NCI-H446 (cell line): ENCODE data around the gene TUBB3.
"Not testable (repeated sequence)": the region's sequence is repeated elsewhere in the genome, so short reads cannot be mapped to it uniquely, and the experiment has no call there.

Source experiments
- DNase-seq, 2 experiments: peaks; one replicate each; lab custom pipeline; 2025; lab: John Stamatoyannopoulos, UW

Gene TUBB3

DNA sequence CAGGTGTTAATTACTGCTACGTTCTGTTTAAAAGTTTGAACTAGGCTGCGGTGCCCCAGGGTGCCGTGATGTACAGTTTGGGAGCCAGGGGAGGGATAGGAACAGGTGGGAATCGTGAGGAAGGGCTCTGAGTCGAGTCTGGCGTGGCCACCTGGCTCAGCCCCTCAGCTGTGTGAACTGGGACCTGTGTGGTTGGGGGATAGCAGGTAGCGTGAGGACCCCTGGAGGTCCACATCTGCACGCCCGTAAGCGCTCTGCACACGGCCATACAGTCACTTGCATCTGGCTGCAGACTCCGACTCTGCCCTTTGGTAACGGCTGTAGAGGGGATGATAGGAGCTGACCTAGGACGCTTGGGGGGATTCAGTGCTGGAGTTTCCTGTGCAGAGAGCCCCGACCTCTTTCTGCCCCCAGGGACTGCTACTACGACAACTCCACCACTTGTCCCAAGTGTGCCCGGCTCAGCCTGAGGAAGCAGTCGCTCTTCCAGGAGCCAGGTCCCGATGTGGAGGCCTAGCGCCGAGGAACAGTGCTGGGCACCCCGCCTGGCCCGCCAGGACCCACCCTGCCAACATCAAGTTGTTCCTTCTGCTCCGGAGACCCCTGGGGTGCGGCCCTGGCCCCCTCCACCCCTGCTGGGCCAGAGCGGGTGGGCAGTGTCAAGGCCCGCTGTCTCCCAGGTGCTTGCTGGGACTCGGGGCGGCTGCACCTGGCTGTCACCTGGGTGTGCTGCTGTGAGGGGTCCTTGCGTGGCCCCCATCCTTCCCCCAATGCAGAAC is 42.5 kb downstream of the TUBB3 start:
- no peak for DNase-seq

DNA sequence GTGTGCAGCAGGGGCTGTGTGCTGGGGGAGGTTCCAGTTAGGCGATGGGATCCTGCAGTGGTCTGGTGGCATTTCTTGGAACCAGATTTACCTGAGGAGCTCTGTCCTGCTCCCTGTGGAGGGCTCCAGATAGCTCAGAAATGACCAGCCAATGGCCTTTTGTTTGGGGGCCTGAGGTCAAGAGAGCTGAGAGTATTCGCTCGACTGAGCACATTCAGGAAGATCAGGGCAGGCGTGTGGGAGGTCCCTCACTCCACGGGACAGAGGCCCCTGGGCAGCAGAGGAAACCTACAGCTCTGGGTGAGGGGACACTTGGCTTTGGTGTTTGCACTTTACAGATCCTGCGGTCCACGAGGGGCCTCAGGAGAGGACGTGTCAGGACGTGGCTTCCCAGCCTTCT is 43.6 kb downstream of the TUBB3 start:
- DNase-seq = no peak

DNA sequence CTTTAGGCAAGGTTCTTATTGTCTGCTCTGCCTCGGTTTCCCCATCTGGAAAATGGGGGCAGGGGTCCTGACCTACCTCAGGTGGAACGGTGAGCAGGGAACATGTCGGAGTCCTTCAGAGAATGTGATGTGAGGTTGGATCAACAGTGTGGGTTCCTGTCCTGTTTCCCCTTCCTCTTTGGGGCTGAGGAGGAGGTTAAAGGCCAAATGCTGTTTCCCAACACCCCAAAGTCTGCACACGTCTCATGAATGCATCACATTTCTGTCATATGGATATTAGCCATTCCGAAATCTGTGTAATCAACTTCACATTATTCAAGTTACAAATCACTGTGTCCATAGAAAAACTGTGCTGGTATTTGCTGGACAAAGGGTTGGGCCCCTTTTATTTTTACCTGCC is 44.3 kb downstream of the TUBB3 start:
- not testable (repeated sequence) for DNase-seq

DNA sequence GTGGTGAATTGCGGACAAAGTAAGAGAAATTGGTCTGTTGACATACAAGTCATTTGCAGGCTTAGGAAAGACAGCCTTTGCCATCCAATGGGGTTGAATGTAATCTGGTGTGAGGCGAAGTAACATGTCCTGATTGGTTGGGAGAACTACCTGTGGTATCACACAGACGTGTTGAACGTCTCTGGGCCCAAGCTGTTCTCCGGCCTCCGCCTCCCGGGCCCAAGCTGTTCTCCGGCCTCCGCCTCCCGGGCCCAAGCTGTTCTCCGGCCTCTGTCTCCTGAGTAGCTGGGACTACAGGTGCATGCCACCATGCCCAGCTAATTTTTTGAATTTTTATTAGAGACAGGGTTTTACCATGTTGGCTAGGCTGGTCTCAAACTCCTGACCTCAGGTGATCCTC is 44.9 kb downstream of the TUBB3 start:
- DNase-seq = not testable (repeated sequence)

DNA sequence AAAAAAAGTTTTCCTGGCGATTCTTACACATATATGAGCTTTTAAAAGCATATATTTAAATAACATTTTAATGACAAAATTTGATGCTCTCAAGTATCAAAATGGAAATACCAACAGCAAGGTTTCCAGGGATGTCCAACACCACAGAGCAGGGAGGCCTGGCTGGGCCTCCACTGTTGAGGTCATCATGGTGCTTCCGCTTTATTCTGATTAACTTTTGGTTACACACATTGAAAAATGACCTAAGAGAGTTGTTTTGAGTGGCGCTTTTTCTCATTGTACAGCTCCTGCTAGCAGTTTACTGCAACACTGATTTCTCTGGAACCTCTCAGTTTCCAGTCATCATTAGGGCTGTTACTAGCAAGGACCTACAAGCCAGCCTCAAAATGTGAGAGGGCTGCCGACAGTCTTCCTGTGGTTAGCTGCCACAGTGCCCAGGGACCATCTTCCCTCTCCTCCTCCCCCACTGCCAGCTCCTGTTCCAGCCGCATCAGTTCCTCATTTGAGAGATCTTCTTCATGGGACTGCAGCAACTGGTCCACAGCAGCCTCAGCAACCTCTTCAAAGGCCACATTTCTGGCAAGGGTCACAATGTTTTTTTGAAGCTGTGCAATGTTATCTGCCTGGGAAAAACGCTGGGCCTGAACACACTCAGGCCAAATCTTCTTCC is 46.7 kb downstream of the TUBB3 start:
- DNase-seq = no peak

DNA sequence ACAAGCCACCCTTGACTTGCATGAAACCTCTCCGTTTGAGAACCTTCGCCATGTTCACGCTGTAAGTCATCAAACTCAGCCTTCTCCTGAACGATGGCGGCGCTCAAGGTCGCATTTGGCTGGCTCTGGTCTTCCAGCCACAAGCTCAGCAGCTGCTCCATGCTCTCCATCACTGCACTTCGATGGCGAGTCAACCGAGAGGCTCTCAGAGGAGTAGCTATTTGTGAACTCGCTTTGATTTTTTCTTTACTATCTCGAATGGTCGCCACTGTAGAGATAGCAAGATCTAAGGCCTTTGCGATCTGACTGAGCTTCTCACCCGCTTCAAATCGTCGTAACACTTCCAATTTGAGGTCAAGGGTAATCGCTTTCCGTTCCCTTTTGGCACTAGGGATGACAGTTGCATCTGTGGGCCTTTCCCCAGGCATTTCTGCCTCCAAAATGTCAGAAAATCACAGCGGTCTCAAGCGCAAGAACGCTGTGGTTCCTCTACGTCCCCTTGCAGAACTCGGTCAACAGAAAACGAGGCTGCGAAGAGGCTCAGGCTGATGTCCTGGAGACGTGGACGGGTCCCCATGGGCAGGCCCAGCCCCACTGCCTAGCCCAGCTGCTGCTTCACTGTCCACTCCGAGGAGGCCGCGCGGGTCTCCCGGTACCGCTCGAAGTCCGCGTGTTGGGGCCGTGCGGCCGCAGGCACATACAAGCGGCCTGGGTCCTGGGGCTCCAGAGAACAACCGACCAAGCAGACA is 48.5 kb downstream of the TUBB3 start:
- DNase-seq = no peak

DNA sequence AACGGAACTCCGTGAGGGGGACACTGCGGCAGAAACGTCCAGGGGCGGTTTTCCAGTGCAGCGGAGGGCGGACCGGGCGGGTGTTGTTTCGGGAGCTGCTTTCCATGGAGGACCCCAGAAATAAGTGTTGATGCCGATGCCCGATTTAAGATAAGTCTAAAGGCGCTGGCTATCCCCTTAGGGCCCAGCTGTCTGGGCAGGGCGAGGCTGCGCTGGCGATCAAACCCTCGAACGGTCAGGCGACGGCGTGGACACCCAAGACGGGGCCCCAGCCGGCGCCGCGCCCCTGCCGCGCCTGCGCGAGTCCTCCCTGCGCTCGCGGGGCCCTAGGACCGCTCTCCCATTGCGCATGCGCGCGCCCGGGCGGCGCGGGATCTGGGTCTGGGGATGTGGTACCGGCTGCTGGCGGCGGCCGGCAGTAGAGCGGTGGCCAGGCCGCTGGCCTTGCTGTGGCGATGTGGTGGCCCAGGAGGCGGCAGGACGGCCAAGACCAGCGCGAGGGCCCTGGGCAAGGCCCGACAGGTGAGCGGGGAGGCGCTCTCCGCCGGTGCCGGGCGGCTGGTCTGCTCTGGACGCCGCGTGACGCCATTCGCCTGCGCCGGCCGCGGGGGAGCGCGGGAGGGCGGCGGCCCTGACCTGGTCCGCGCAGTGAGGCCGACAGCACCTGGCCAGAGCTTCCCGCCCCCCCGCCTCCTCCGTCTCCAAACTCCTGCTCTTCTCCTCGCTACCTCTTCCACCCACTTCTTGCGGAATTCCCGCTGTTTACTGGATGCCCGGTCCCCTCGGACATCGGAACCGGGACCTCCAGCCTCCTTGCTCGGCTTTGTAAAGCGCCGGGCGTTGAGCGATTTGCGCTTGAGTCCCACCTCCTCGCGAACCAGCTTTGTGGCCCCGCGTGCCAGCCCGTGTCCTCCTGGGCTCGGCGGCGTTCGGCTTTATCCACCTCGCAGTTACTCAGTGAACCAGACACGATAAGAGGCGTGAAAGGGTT is 49.4 kb downstream of the TUBB3 start:
- peak; percentile 67 to 90 for DNase-seq

DNA sequence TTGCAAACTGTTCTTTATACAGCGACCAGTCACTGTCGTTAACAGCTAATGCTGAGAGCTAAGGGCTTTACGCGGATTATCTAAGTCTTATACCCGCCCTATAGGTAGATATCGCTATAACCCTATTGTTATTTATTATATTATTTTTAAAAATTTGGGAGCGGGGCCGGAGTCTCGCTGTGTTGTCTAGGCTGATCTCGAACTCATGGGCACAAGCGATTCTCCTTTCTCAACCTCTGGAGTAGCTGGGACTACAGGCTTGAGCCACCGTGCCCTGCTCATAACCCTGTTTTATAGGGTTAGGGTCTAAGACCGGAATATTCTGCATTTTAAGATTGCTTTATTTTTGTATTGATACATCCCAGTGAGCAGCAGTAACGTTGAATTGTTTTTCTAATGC is 50.1 kb downstream of the TUBB3 start:
- no peak for DNase-seq

DNA sequence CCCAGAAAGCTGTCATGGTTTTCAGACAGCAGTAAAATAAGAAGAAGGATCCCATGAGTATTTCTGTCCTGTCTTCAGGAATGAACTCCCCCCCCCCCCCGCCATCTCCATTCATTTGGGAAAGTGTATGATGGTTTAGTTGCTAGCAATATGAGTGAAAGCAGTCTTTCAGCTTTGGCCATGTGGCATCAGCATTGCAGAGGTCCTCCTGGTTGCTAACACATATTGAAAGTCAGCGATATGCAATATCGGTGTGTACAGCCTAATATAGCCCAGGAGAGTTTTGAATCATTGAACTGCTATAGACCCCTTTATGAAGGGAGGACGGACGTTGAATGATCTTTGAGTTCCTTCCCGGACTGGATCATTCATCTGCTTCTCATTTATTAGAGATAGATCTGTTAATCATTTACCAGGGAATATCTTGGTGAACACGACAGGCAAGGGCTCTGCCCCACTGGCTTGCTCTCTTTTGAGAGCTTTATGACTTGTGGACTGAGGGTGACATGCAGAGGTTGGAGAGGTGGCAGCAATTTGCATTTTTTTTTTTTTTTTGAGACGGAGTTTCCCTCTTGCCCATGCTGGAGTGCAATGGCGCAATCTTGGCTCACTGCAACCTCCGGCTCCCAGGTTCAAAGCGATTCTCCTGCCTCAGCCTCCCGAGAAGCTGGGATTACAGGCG is 50.7 kb downstream of the TUBB3 start:
- no peak for DNase-seq

DNA sequence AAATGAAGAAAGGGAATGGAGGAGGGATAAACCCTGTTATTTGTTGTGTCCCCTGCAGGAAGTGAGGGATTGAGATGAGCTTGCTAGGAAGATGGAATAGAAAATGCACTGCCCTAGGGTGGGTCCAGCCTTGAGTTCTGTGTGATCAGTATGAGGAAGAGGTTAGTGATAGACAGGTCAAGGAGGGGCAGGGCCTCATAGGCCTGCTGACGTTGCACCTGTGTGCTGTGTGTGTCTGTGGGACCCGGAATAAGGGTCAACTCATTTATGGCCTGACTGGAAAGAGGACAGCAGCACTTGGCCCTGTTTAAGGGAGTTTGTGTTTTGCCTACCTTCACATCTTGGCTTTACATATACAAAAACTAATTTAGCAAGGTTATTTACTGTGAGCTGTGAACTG is 51.7 kb downstream of the TUBB3 start:
- DNase-seq = no peak

DNA sequence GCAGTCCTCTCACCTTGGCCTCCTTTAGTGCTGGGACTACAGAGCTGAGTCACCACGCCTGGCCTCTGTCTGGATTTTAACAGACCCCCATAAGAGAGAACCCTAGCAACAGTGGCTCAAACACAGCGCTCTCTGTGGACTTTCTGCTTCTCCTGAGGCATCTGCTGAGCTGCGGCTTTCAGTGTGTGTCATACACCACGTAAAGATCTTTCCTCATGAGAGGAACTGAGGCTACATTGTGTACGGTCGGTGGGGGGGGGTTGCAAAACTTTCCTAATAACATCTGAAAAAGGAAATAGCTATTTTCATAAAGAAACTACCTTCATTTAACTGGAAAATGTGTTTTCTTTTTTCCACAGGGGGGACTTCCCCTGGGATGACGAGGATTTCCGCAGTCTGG is 58.3 kb downstream of the TUBB3 start:
- DNase-seq = no peak

DNA sequence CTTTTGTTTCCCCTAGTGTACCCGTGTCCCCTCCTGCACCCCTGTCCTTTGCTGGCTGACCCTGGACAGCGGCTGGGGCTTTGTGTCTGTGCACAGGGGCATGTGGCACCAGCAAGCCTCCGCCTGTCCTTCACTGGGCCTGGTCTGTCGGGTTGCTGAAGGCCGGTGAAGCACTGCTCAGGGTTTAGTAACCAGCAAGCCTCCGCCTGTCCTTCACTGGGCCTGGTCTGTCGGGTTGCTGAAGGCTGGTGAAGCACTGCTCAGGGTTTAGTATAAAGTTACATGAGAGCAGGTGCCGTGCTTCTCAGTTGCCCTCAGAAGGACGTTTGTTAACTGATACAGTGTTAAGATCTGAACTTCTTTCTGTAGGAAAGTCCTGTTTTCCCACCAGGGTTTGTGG is 59.2 kb downstream of the TUBB3 start:
- no peak for DNase-seq

DNA sequence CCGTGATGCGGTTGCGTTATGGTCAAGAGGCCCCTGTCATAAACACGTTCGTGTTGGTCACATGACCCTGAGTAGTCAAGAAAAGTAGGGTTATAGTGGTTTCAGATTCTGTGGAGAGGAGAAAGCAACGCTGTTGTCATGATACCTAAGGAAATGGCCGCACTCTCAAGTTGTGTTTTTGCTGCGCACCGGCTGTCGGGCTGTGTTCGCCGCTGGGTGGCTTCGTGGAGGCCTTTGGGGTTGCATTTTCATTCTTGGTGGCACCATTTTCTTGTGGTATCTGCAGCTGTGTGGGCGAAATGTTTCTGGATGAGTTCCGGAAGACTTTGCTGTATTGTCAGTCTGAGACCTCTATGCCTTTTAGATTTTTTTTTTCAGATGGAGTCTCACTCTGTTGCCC is 60.4 kb downstream of the TUBB3 start:
- no peak for DNase-seq

DNA sequence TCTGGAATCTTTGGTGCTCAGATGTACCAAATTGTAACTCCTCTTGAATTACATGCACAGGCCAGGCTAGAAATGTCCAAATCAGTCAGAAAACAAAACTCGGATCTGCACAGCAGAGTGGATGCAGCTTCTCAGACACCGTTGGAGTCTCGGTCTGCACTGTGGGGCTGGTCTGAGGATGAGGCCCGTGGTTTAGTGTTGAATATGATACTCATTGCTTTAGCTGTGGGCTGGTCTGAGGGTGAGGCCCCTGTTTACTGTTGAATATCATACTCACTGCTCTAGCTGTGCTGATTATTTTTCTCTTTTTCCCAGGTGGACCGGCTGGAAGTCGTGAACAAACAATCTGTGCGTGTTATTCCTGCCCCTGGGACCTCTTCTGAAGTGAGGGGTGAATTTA is 61.1 kb downstream of the TUBB3 start:
- DNase-seq = no peak

DNA sequence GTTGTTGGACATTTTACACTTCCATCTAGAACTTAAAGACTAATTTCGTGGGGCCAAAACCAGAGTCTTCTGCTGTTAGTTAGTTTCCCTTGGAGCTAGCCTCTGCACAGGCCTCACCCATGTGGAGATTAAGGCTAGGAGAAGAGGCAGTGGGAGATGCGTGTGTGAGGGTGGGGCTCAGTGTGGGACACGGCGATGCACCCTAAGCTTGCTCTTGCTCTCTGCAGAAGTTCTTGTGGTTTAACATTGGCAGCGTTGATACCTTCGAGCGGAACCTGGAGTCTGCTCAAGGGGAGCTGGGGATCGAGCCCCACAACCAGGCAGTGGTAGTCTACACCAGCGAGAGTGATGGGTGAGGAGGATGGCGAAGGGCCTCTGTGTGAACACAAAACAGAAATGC is 62.1 kb downstream of the TUBB3 start:
- no peak for DNase-seq
